Choroid plexus epithelial cell (primary cell): ENCODE measurements around the gene ISYNA1.

Experiments used
- DNase-seq: peaks from one replicate; pipeline ENCODE4 v3.0.0-alpha.2; 2010; ENCODE audit warnings: low read depth
- H3K4me3 ChIP-seq: 2 replicates; pipeline ENCODE4 v1.5.1; 2011; ENCODE audit warnings: low read depth, mild to moderate bottlenecking, control low read depth, low read length, moderate library complexity
- TF ChIP-seq, protein P1 (sequence below): conservative IDR thresholded peaks from 2 replicates; pipeline ENCODE4 v1.5.1; 2011; ENCODE audit warnings: low read depth, mild to moderate bottlenecking, control low read depth, inconsistent platforms, low read length, moderate library complexity

The ISYNA1 gene

DNA sequence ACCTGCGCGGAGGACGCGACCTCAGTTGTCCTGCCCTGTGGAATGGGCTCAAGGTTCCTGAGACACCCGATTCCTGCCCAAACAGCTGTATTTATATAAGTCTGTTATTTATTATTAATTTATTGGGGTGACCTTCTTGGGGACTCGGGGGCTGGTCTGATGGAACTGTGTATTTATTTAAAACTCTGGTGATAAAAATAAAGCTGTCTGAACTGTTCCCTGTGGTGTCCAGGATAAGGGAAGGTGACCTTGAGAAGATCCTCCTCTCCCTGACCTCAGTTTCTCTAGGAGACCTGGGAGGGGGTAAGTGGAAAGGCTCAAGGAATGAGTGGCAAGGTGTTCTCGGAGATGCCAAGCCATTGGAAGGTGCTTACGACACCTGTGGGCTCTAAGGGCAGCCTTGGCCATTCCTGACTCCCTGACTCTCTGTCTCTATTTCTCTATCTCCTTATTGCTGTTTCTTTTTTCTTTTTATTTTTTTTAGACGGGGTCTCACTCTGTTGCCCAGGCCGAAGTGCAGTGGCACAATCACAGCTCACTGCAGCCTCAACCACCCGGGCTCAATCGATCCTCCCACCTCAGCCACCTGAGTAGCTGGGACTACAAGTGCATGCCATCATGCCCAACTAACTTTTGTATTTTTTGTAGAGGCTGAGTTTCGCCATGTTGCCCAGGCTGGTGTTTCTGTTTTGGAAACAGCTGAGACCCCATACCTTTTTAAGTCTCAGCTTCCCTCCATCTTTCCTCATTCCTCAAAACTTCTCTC is 48.8 kb downstream of the ISYNA1 start:
- no peak for DNase-seq
- TF ChIP-seq, protein P1, sequence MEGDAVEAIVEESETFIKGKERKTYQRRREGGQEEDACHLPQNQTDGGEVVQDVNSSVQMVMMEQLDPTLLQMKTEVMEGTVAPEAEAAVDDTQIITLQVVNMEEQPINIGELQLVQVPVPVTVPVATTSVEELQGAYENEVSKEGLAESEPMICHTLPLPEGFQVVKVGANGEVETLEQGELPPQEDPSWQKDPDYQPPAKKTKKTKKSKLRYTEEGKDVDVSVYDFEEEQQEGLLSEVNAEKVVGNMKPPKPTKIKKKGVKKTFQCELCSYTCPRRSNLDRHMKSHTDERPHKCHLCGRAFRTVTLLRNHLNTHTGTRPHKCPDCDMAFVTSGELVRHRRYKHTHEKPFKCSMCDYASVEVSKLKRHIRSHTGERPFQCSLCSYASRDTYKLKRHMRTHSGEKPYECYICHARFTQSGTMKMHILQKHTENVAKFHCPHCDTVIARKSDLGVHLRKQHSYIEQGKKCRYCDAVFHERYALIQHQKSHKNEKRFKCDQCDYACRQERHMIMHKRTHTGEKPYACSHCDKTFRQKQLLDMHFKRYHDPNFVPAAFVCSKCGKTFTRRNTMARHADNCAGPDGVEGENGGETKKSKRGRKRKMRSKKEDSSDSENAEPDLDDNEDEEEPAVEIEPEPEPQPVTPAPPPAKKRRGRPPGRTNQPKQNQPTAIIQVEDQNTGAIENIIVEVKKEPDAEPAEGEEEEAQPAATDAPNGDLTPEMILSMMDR, result no peak
- H3K4me3 ChIP-seq, result peak overlapping the region; percentile 66

DNA sequence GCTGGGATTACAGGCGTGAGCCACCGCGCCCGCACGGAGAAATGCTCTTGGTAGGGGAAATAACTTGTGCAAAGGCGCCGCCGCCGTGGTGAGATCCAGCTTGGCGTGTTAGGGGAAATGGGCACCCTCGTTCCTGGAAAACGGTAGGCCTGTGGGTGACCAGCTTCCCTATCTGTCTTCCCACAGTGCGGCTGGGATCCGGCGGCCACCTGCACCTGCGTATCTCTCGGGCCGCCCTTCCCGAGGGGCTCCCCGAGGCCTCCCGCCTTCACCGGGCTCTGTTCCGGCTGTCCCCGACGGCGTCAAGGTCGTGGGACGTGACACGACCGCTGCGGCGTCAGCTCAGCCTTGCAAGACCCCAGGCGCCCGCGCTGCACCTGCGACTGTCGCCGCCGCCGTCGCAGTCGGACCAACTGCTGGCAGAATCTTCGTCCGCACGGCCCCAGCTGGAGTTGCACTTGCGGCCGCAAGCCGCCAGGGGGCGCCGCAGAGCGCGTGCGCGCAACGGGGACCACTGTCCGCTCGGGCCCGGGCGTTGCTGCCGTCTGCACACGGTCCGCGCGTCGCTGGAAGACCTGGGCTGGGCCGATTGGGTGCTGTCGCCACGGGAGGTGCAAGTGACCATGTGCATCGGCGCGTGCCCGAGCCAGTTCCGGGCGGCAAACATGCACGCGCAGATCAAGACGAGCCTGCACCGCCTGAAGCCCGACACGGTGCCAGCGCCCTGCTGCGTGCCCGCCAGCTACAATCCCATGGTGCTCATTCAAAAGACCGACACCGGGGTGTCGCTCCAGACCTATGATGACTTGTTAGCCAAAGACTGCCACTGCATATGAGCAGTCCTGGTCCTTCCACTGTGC is 49.6 kb downstream of the ISYNA1 start:
- DNase-seq, result no peak
- TF ChIP-seq, protein P1, result peak; percentile 62
- H3K4me3 ChIP-seq, result peak overlapping the region; percentile 66

DNA sequence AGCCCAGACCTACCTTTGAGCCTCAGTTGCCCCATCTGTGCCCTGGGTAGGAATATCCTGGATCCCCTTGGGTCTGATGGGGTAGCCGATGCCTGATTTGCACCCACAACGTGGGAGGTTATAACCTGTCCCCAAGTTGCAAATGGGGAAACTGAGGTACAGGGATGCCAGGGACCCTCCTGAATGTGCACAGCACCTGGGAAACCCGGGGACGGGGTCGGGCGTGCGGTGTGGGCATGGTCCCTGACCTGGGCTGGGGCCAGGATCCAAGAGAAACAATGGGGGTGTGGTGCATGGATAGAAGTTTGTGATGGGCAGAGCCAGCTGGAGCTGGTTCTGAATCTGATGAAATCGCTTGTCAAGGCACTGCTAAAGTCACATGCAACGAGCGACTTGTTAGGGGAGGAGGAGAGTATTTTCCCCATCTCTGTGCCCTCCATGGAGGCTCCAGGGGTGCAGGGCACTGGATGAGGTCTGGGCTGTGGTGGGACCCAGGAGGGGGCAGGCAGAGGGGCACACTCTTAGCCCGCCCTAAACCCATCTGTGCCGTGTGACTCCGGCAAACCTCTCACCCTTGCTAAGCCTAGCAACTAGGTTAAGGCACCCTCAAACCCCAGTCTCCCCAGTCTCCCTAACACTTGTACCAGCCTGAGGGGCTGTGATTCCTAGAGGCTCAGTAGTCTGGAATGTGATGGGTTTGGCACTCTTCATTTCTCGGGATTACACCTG is 51.2 kb downstream of the ISYNA1 start:
- TF ChIP-seq, protein P1, result no peak
- peak overlapping the region; percentile 66 for H3K4me3 ChIP-seq
- DNase-seq, result peak; percentile 68

DNA sequence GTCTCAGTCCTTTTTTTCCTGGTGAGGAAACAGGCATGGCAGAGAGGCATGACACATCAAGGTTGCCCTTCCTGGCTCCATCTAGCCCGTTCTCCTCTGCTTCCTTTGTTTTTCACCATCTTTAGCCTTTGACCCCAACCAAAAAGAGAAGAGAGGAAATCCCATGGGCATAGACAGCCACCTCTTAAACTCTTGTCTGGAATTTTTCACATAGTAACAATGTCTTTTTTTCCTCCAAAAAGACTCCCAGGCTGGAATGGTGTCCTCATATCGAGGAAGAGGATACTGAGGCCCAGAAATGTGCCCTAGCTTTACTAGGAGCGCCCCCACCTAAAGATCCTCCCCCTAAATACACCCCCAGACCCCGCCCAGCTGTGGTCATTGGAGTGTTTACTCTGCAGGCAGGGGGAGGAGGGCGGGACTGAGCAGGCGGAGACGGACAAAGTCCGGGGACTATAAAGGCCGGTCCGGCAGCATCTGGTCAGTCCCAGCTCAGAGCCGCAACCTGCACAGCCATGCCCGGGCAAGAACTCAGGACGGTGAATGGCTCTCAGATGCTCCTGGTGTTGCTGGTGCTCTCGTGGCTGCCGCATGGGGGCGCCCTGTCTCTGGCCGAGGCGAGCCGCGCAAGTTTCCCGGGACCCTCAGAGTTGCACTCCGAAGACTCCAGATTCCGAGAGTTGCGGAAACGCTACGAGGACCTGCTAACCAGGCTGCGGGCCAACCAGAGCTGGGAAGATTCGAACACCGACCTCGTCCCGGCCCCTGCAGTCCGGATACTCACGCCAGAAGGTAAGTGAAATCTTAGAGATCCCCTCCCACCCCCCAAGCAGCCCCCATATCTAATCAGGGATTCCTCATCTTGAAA is 52.0 kb downstream of the ISYNA1 start, which contains the start of gene GDF15:
Gene GDF15, plus strand, starts transcription at position 484 of the 868 bp plus-strand sequence. Its CDS starts 32 bp downstream, at position 516.
- peak within 1 kb of the TSS; percentile 66 for H3K4me3 ChIP-seq
- DNase-seq, result peak; percentile 98
- TF ChIP-seq, protein P1, result peak; percentile 79

DNA sequence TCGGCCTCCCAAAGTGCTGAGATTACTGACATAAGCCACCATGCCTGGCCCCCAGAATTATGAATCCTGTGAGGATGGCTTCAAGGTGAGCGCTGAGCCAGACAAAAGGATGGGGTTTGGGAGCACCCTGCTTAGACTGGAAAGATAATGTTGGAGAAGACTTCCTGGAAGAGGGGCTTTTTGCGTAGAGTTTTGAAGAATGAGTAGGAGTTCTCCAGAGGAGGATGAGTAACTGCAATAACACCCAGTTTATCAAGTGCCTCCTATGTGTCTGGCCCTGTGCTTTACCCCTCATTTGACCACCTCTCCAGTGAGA is 52.6 kb downstream of the ISYNA1 start:
- no peak for DNase-seq
- TF ChIP-seq, protein P1, result no peak
- no peak overlapping the region for H3K4me3 ChIP-seq

DNA sequence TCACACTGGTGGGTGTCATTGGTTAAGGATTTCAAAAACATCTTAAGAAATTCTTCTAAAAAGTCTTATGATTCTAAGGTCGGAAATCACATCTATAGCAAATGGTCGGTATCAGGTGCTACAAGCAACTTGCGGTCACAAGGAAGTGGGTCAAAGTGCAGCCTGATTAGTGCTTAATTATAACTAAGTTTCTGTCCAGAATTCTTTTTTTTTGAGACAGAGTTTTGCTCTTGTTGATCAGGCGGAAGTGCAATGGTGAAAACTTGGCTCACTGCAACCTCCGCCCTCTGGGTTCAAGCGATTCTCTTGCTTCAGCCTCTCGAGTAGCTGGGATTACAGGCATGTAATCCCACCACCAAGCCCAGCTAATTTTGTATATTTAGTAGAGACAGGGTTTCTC is 53.2 kb downstream of the ISYNA1 start:
- TF ChIP-seq, protein P1, result no peak
- no peak for DNase-seq
- no peak overlapping the region for H3K4me3 ChIP-seq
